ENCODE results near the gene CDHR4.

DNA sequence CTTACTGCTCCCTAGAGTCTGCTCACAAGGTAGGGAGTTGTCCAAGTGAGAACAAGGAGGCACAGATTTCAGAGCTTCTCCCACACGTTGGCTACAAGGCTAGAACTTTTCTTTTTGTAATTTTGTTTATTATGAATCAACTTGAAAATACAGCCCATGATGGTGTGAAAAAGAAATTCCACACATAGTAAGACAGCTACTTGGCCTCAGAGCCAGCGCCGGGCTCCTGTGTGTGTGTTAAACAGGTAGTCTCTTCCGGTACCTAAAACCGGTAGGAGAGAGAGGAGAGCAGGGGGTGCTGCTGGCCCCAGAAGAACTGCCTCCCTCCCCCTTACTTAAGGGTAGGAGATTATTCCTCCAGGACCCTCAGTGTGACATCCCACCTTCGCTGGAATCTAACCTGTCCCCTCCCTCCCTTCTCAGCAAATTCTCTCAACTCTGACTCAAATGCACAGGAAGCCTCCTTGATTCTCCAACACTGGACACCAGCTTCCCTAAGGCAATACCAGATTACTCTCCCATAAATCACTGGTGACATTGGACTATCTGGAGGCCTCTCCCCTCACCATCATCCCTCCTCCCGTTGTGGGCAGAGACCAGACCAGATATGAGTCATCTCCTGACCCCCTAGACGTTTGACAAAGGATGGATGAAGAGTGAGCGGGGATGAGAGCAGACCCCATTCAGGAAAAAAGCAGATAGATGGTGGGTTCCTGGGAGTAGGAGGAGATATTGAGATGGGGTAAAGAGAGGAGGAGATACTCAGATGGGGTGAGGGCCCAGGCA, 8.9 kb downstream of the CDHR4 start:
- TF ChIP-seq GATA3 (IDR thresholded peaks at IDR 0.05; ENCODE audit: low read depth, low read length) = no peak
- no peak for TF ChIP-seq GATA2 (IDR thresholded peaks at IDR 0.05; ENCODE audit: low read depth, low read length)

Data from SH-SY5Y (cell line).